ENCODE data around the gene CLCNKB. TPM values are rescaled to one million over a fixed set of nuclear protein-coding genes. Genes with fewer than 3 reads are reported as not detected.

Gene CLCNKB
- total RNA-seq, 4 donors from 2014 or later = 0.39 to 3.1 (median 0.44) TPM; not detected in 1

- TF ChIP-seq POLR2A (IDR thresholded peaks at IDR 0.05) = no peak
- Histone ChIP-seq H3K4me3 (no peak overlapping the region), H3K4me1 (peaks cover 0 to 34% (median 13%) of the 10 kb centered on the region in 4 donors), H3K36me3 (no peaks in the 10 kb centered on the region), H3K27me3 (peaks cover 0 to 4% of the 10 kb centered on the region in 2 donors), H3K9me3 (no peaks in the 10 kb centered on the region), H3K27ac (no peak overlapping the region)
- DNase-seq (ENCODE audit: low spot score in 2 of 2) = no peak
- 83 to 85% methylated on average over 11 of the region's 11 CpGs for WGBS, 2 donors
Observed at GRCh38 chr1:16076865-16077238, 33.3 kb downstream of the CLCNKB start.

- Histone ChIP-seq H3K4me3 (no peak overlapping the region), H3K9me3 (no peaks in the 10 kb centered on the region), H3K4me1 (peaks cover 0 to 41% (median 13%) of the 10 kb centered on the region in 4 donors), H3K27me3 (peaks cover 0 to 4% of the 10 kb centered on the region in 2 donors), H3K27ac (no peak overlapping the region), H3K36me3 (no peaks in the 10 kb centered on the region)
- WGBS, 2 donors = 82 to 87% methylated on average over 12 of the region's 12 CpGs
- TF ChIP-seq EP300 (IDR thresholded peaks at IDR 0.05) = no peak
- TF ChIP-seq CTCF (IDR thresholded peaks at IDR 0.05) = no peak
- TF ChIP-seq POLR2A (IDR thresholded peaks at IDR 0.05) = no peak
- DNase-seq (ENCODE audit: low spot score in 2 of 2) = no peak
Observed at GRCh38 chr1:16077406-16078245, 34.0 kb downstream of the CLCNKB start.

- Histone ChIP-seq H3K27ac (peak overlapping the region in 2 of 4 donors; percentile 48 to 56), H3K4me3 (no peak overlapping the region), H3K9me3 (no peaks in the 10 kb centered on the region)
Observed at GRCh38 chr1:16078925-16079656, 35.5 kb downstream of the CLCNKB start.

GRCh38 chr1:16080422-16081150, 37.0 kb downstream of the CLCNKB start:
- TF ChIP-seq CTCF (IDR thresholded peaks at IDR 0.05) (no peak), POLR2A (IDR thresholded peaks at IDR 0.05) (no peak), EP300 (IDR thresholded peaks at IDR 0.05) (no peak)
- 91 to 96% methylated on average over 5 of the region's 5 CpGs for WGBS, 2 donors
- Histone ChIP-seq H3K4me3 (no peak overlapping the region), H3K36me3 (no peaks in the 10 kb centered on the region), H3K27me3 (no peaks in the 10 kb centered on the region), H3K4me1 (peaks cover 0 to 28% (median 3%) of the 10 kb centered on the region in 4 donors), H3K27ac (no peak overlapping the region), H3K9me3 (no peaks in the 10 kb centered on the region)
- DNase-seq (ENCODE audit: low spot score in 2 of 2) = no peak

More at GRCh38 chr1:16078925-16079656, 35.5 kb downstream of the CLCNKB start:
- DNase-seq (ENCODE audit: low spot score in 2 of 2) = peak; percentile 74 to 89
- WGBS, 2 donors = 37 to 39% methylated on average over 10 of the region's 10 CpGs
- TF ChIP-seq CTCF (IDR thresholded peaks at IDR 0.05) (peak; percentile 80 to 98 (median 84)), POLR2A (IDR thresholded peaks at IDR 0.05) (no peak), EP300 (IDR thresholded peaks at IDR 0.05) (peak in 1 of 2 donors; percentile 34)
- no peaks in the 10 kb centered on the region for H3K27me3 ChIP-seq
- H3K4me1 ChIP-seq = peaks cover 0 to 39% (median 9%) of the 10 kb centered on the region in 4 donors
- H3K36me3 ChIP-seq = no peaks in the 10 kb centered on the region

- H3K4me3 ChIP-seq = no peak overlapping the region
- WGBS, 2 donors = 73 to 90% methylated on average over 9 of the region's 9 CpGs
- H3K9me3 ChIP-seq = no peaks in the 10 kb centered on the region
- H3K36me3 ChIP-seq = no peaks in the 10 kb centered on the region
- no peak for TF ChIP-seq POLR2A (IDR thresholded peaks at IDR 0.05)
- no peak for TF ChIP-seq CTCF (IDR thresholded peaks at IDR 0.05)
- TF ChIP-seq EP300 (IDR thresholded peaks at IDR 0.05) = no peak
- H3K4me1 ChIP-seq = peaks cover 0 to 24% (median 3%) of the 10 kb centered on the region in 4 donors
- DNase-seq (ENCODE audit: low spot score in 2 of 2) = no peak
- no peaks in the 10 kb centered on the region for H3K27me3 ChIP-seq
- peak overlapping the region in 1 of 4 donors; percentile 50 for H3K27ac ChIP-seq
Observed at GRCh38 chr1:16081636-16082035, 38.1 kb downstream of the CLCNKB start.
